Kidney (tissue), 14 donors: ENCODE data around the gene GLYATL3. TPM values are rescaled to one million over a fixed set of nuclear protein-coding genes. Genes with fewer than 3 reads are reported as not detected.
A peak's percentile ranks its signal among the peaks of the same experiment; 100 is the strongest.

Experiments used
- DNase-seq, 5 donors: peaks; one replicate each; pipeline ENCODE4 v3.0.0-alpha.2; 2013 to 2020
- FAIRE-seq: peaks from 2 replicates; lab custom pipeline; 2012; peaks lifted over from hg19 to GRCh38; lab: Jason Lieb, UNC
- H3K27ac ChIP-seq, 2 donors: one replicate each; pipeline ENCODE4 v1.7.0; 2013; ENCODE audit warnings: low read depth in 2 of 2, low read length in 2 of 2, inconsistent platforms in 1 of 2
- H3K27me3 ChIP-seq: one replicate; pipeline ENCODE4 v1.7.1; 2013; ENCODE audit warnings: low read length, inconsistent platforms; ENCODE audit not compliant: control insufficient read depth, insufficient read depth
- H3K36me3 ChIP-seq, 3 donors: one replicate each; pipeline versions ENCODE4 v1.7.0 to v1.7.1; 2013; ENCODE audit warnings: low read length in 3 of 3, control low read depth in 1 of 3, inconsistent platforms in 1 of 3; ENCODE audit not compliant: insufficient read depth in 3 of 3, control insufficient read depth in 2 of 3
- H3K4me1 ChIP-seq, 3 donors: one replicate each; pipeline versions ENCODE4 v1.7.0 to v1.7.1; 2013; ENCODE audit warnings: low read length in 3 of 3, inconsistent platforms in 1 of 3, low read depth in 1 of 3; ENCODE audit not compliant: control insufficient read depth in 2 of 3, insufficient read depth in 2 of 3
- H3K4me3 ChIP-seq, 3 donors: one replicate each; pipeline versions ENCODE4 v1.7.0 to v1.8.1; 2013; ENCODE audit warnings: low read length in 3 of 3, control low read depth in 1 of 3, inconsistent platforms in 1 of 3
- H3K9ac ChIP-seq, 3 donors: one replicate each; pipeline versions ENCODE4 v1.7.0 to v1.7.1; 2013; ENCODE audit warnings: low read length in 3 of 3, control low read depth in 1 of 3, inconsistent platforms in 1 of 3
- H3K9me3 ChIP-seq, 3 donors: one replicate each; pipeline versions ENCODE4 v1.7.0 to v1.7.1; 2013; ENCODE audit warnings: low read length in 3 of 3, control low read depth in 1 of 3, inconsistent platforms in 1 of 3; ENCODE audit not compliant: control insufficient read depth in 2 of 3, insufficient read depth in 1 of 3
- intact Hi-C: fragments of 100-400 bp; cut with DNase I; formaldehyde crosslinking; loops from one replicate; pipeline ENCODE4 v1.11.1; 2022
- polyA plus RNA-seq: library from polyadenylated mRNA; stranded (reverse); fragments of 350-450 nt; fragmentation: Illumina TruSeq; extraction: RNeasy Lipid Tissue Mini Kit (QIAGEN cat#74804); gene quantifications from one replicate; pipeline ENCODE4 v1.2.3, GENCODE V29; 2014; ENCODE audit warnings: low read depth, low replicate concordance; ENCODE audit not compliant: insufficient read depth
- total RNA-seq: library from RNA; stranded (reverse); fragmentation: NEBNext Ultra II Directional; extraction: Animal tissue kit (Norgen Biotek cat#: 25700); gene quantifications from one replicate; pipeline ENCODE4 v1.2.1, GENCODE V29; 2021
- TF ChIP-seq, protein P1 (sequence below): IDR thresholded peaks from 3 replicates; pipeline ENCODE4 v1.5.1; 2012; ENCODE audit warnings: mild to moderate bottlenecking, moderate library complexity, borderline replicate concordance; ENCODE audit not compliant: insufficient read depth; ENCODE audit errors: extremely low read depth
- donor health status: control.
- donor health status: control.
- donor health status: control.
- donor health status: control.
- donor health status: control.
- donor health status: DM: yes; HTN: yes; CAD: no.
- donor health status: Normal renal cell carcinoma (clear cell type).

GLYATL3 gene
- total and polyA plus RNA-seq, 2 donors from 2014 or later, result not detected

DNA sequence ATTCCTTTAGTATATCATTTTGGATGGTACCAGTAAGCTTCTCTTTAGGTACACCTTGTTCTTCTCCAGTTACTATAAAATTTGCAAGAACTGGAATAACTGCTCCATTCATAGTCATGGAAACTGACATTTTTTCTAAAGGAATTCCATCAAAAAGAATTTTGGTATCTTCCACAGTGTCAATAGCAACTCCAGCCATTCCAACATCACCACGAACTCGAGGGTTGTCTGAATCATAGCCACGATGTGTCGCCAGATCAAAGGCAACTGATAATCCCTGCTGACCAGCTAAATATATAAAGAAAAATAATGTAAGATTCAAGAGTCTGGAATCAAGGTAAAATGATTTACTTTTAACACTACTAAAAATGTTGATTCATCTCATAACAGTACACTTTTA, 42.0 kb upstream of the GLYATL3 start:
- Histone ChIP-seq H3K4me3 (no peak overlapping the region), H3K27ac (no peak overlapping the region), H3K27me3 (no peaks in the 10 kb centered on the region), H3K9ac (no peak overlapping the region), H3K9me3 (no peaks in the 10 kb centered on the region), H3K4me1 (no peaks in the 10 kb centered on the region), H3K36me3 (peaks cover 4 to 5% (median 5%) of the 10 kb centered on the region in 3 donors)
- TF ChIP-seq, protein P1, sequence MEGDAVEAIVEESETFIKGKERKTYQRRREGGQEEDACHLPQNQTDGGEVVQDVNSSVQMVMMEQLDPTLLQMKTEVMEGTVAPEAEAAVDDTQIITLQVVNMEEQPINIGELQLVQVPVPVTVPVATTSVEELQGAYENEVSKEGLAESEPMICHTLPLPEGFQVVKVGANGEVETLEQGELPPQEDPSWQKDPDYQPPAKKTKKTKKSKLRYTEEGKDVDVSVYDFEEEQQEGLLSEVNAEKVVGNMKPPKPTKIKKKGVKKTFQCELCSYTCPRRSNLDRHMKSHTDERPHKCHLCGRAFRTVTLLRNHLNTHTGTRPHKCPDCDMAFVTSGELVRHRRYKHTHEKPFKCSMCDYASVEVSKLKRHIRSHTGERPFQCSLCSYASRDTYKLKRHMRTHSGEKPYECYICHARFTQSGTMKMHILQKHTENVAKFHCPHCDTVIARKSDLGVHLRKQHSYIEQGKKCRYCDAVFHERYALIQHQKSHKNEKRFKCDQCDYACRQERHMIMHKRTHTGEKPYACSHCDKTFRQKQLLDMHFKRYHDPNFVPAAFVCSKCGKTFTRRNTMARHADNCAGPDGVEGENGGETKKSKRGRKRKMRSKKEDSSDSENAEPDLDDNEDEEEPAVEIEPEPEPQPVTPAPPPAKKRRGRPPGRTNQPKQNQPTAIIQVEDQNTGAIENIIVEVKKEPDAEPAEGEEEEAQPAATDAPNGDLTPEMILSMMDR, result no peak
- intact Hi-C loops, result no loop called here
- DNase-seq (no peak), FAIRE-seq (no peak)

DNA sequence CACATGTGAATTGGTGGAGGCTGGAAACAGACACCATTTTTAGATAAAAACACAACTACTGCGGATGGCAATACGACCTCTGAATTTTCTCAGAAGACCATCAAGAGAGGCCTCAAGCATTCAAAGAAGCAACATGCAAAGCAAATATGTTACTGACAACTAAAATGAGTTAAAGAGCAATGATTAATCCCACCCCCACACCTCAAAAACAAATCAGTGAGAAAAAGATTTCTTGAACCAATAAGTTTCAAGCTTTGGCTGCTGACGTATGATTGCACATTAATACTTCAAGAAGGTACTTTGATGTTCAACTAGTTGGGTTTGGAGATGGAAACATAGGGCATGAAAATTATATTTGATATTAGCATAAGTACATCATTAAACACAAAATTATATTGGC, 37.7 kb upstream of the GLYATL3 start:
- no peaks in the 10 kb centered on the region for H3K27me3 ChIP-seq
- H3K9me3 ChIP-seq, result no peaks in the 10 kb centered on the region
- TF ChIP-seq, protein P1, result no peak
- H3K4me3 ChIP-seq, result peak overlapping the region; percentile 98 to 99 (median 99)
- FAIRE-seq (no peak), DNase-seq (peak in 2 of 5 donors; percentile 3 to 31)
- intact Hi-C loops, result no loop called here
- peaks cover 0 to 2% (median 0%) of the 10 kb centered on the region in 3 donors for H3K4me1 ChIP-seq
- peaks cover 0 to under 1% (median 0%) of the 10 kb centered on the region in 3 donors for H3K36me3 ChIP-seq
- H3K27ac ChIP-seq, result no peak overlapping the region
- peak overlapping the region in 2 of 3 donors; percentile 86 to 97 for H3K9ac ChIP-seq

DNA sequence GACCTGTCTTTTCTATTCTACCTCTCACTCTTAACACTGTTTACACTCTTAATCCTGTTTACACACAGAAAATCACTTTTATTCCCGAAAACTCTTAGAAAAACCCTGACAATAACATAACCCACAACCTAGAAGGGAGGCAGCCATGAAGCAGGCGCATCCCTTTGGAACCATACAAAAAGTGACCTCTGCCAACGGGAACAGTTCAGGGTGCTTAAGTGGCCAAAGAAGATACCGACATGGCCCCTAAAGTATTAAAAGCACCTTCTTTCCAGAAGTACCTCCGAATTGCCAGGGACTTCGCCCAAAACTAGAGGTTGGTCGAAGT, 37.2 kb upstream of the GLYATL3 start:
- H3K9me3 ChIP-seq, result no peaks in the 10 kb centered on the region
- FAIRE-seq (no peak), DNase-seq (no peak)
- TF ChIP-seq, protein P1, result no peak
- H3K27me3 ChIP-seq, result no peaks in the 10 kb centered on the region
- H3K36me3 ChIP-seq, result no peaks in the 10 kb centered on the region
- H3K27ac ChIP-seq, result peak overlapping the region; percentile 63 to 80
- H3K9ac ChIP-seq, result peak overlapping the region; percentile 86 to 97 (median 92)
- H3K4me1 ChIP-seq, result peaks cover 0 to 2% (median 0%) of the 10 kb centered on the region in 3 donors
- peak overlapping the region; percentile 98 to 99 (median 99) for H3K4me3 ChIP-seq
- intact Hi-C loops, result no loop called here
